UCSD-AML1 (cell line): ENCODE data around the gene POLR1A.

Experiments
- DNase-seq: peaks from one replicate; lab custom pipeline; 2025; ENCODE audit not compliant: unreplicated experiment; lab: John Stamatoyannopoulos, UW

POLR1A gene

DNA sequence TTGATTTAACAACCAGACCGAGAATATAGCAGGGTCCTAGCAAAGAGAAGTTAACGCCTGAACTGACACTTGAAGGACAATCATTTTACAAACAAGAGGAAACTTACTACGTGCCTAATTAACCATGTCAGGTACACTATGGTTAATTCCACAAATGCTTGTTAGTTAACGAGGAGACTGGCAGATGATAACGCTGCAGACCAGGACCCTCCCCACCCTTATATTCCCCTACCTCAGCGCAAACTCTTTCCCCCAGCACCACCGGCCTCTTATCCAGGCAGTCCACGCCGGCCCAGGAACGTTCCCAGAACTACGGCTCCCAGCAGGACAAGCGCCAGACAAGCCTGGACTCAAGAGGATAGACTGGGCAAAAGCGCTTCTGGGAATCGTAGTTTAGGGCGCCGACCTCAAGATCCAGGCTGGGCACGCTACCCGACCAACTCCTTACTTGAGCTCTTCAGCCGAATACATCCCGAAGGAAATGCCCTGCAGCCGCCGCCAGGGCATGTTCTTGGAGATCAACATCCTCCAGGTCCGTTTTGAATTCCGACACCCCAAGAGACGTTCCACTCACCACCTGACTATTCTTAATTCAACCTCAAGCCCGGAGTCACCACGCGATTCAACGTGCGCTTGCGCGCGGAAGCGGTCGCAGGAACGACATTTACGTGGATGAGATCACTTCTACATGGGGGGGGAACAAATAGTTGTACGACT is at the start of gene POLR1A:
Gene POLR1A, minus strand, starts transcription at position 635 of the 717 bp plus-strand sequence. Its CDS starts 110 bp downstream, at position 525.
- DNase-seq, result peak; percentile 93

DNA sequence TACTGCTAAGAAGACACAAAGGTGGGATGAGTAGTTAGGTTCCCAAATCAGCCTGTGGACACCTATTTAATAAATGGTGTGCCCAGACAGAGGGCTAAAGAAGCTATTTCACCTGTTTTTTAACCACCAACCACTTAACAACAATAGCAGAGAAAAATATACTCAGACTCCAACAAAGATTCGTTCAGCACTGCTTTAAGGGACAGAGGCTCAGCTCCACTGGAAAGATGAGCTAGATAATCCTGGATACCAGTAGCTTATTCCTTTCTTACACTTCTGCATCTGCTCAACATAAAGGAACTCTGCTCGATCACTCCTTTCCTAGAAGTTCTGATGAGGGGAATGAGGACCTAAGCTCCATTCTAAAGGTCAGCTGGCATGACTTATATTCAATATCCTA is 44.8 kb upstream of the POLR1A start:
- DNase-seq, result no peak

GRCh38 chr2:86147793-86148192 is 42.1 kb upstream of the POLR1A start:
- no peak for DNase-seq

DNA sequence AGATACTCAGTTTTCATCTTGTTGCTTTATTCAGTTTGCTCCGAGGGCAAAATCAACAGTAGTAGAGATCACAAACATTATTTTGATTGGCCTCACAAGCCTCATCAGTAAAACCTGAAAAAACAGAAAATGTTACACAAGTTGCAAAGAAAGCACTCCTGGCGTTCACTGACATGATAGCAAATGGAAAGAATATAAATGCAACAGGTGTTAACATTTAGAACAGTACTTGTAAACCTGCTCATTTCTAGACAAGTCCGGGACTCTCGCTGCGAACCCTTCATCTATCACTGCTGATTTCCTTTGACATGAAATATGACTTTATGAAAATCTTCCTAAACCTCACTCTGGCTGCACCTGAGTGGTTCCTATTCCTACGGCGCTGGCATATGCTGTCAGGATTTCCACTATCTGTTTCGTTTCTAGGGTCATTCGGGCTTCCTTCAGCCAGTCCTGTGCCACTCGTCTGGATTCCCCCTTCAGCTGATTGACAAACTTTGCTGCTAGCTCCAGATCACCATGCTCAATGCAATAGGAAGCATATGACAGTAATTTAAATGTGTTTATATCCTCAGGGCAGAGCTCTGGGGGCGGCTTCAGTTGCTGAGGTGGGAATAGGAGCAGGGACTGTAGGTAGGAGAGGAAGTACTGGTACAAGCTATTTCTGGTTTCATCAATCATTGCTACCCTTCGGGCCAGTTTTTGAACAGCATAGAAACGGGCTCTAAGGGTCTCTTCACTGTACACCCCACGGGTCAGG is 38.4 kb upstream of the POLR1A start:
- no peak for DNase-seq

DNA sequence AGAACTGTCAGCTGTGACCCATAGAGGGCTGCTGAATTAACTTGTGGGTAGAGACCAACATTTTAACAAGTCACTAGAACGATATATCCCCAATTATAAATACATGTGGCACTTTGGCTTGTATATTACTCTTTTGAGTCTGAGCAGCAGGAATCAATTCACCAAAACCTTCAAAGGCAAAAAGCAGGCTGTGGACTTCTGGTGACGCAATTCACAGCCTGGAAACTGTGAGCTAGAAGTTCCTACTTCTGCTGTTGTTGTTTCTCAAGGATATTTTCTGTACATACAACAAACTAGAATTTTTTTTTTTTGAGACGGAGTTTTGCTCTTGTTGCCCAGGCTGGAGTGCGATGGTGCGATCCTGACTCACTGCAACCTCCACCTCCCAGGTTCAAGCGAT is 37.6 kb upstream of the POLR1A start:
- DNase-seq, result no peak

GRCh38 chr2:86142436-86143257 is 37.0 kb upstream of the POLR1A start:
- DNase-seq, result no peak

GRCh38 chr2:86140969-86141392 is 35.3 kb upstream of the POLR1A start:
- no peak for DNase-seq

- no peak for DNase-seq
Observed at GRCh38 chr2:86139981-86140380, 34.3 kb upstream of the POLR1A start.

DNA sequence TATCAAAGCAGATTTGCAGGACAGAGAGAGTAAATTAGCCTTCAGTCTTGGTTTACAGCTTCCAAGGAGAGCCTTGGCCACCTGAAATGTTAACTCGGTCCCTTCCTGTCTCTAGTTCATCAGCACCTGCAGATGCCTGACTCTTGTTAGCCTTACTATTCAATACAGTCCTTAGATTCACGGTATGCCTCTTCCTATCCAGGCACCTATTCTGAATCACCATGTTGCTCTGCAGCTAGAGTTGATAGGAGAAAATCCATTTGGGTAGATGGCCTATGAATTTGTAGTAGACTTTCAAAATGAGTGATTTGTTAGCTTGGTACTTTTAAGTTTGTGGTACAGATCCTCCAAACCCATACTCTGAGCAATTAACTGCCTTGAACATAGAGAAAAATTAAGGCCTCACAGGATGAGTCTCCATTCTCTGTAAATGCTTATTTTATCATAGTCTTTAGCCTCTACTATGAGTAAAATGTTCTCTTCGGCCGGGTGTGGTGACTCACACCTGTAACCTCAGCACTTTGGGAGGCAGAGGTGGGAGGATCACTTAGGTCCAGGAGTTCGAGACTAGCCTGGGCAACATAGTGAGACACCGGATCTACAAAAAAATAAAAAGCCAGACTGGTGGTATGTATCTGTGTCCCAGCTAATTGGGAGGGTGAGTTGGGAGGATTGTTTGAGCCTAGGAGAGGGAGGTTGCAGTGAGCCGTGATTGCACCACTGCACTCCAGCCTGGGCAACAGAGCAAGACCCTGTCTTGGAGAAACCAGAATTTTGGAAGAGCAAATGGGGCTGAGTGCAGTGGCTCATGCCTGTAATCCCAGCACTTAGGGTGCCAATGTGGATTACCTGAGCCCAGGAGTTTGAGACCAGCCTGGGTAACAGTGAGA is 33.3 kb upstream of the POLR1A start:
- DNase-seq, result no peak

GRCh38 chr2:86136141-86136540 is 30.5 kb upstream of the POLR1A start:
- no peak for DNase-seq

DNA sequence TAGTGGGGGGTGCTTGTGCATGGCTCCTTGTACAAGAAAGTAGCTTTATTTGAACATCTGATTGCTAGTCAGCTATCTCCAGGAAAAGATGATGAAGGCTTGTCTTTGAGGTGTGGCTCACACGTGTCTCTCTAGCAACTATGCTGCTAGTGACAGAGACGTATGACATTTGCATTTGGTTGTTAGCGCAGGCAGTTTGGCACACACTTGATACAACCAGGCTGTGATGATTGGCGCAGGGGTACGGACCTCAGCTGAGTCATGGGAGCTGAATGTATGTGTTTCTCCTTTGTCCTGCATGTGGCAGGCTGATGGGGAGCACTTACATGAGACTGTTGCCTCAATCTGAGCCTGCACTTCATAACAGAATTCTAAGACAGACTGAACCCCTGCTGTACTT is 30.0 kb upstream of the POLR1A start:
- DNase-seq, result no peak

DNA sequence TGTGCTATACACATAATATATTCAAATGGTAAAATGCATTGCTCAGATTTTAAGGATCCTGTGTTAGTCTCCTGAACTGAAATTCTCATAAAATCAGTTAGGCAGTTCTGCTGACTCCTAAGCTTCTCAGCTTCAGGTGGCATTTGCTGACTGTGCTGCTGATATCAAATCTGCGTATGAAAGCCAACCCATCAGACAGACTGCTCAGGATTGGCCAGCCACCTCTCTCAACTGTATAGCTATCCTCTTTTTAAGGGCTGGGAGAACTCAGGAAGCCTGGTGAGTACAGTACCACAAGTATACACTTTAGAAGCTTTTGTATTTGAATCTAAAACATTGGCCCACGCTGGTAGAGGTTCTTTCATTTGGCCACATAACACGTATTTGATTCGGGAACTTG is 29.0 kb upstream of the POLR1A start:
- DNase-seq, result no peak

- no peak for DNase-seq
Observed at GRCh38 chr2:86124683-86125082, 19.0 kb upstream of the POLR1A start.

DNA sequence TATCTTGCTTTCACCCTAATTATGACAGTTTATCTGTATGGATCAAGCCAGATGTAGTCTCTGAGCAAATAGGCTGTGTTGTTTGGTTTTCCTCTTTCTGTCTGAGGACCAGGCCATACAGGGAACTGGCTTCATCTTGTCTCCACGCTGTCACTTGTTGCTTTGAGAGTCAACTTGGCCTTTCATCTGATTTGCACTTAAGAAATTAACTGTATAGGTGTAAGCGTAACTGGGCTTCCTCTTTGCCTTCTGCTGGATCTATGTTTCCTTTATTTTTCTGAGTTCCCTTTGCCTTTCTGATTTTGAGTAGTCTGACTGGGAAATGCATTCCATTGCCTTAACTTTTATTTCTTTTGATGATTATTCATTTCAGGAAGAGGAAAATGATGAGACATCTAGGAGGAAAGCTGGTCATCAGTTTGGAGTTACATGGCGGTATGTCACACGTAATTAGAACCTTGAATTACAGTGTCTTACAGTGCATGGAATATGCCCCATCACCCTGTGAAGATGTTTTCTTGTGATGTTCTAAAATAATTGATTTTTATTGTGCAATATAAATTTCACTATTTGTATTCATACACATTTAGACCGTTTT is 17.7 kb upstream of the POLR1A start:
- DNase-seq, result no peak

DNA sequence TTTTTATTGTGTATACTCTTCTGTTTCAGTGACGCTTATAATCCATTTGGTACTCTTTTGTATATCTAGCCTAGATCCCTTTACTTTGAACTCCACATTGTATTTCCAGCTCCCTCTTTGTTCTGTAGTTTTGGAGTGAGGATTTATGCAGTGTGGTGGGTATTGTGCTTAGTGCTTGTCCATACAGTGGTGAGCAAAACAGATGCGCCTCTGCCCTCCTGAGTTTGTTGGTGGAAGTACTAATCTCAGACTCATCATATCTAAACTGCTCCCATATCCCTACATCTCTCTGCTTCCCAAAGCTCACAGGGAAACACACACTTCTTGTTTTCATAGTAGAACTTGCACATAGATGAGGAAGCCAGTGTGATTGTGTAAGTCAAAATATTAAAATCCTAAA is 12.4 kb upstream of the POLR1A start:
- DNase-seq, result no peak

- no peak for DNase-seq
Observed at GRCh38 chr2:86107031-86107430, 1.3 kb upstream of the POLR1A start.

DNA sequence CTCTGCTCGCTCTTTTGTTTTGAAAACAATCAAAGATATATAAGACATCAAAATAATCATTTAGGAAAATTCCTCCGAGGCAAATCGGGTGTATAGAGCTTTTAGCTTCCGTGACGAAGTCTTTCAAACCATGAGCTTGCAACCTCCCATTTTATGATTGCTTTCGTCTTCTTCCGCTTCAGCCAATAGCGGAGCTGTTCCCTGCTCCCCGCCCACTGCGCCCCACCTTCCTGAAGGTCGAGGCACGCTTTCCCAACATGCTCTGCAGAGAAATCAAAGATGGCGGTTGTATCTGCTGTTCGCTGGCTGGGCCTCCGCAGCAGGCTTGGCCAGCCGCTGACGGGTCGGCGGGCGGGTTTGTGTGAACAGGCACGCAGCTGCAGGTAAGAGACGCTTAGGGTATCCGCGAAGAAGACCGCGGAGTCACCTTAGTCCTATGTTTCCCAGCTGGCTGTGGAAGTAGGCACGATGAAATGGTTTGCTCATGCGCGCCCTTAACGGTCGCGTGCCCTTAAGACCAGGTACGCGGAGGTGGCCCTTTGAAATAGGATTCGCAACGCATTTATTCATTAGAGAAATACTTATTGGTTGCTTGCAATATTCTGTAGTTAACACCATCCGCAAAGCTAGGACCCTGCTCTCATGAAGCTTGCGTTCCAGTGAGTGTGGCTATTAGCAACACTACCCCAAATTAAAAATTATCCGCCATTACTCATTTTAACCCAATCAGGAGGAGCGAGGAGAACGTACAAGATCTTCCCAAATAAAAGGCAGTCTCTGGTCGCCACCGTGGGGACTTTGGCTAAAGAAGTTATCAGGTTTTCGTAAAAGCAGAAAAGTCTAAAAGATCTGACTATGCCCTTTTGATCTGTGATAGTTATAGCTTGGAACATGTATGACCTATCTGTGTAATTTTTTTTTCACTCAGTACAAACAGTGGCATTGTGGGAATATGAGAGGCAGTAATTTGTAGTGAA is 571 bp upstream of the POLR1A start, which contains the start of gene PTCD3:
Gene PTCD3, plus strand, starts transcription at position 267 of the 977 bp plus-strand sequence. Its CDS starts 13 bp downstream, at position 280.
- DNase-seq, result peak; percentile 89

DNA sequence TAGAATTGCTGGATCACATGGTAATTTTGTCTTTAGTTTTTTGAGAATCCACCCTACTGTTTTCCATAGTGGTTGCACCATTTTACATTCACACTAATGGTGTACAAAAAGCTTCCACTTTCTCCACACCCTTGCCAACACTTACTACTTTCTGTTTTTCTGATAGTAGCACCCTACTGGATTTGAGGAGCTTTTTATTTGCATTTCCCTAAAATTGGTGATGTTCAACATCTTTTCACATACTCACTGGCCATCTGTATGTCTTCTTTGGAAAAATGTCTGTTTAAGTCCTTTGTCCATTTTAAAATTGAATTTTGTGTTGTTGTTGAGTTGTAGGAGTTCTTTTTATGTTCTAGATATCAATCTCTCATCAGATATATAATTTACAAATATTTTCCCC is 3.5 kb downstream of the POLR1A start:
- DNase-seq, result no peak

DNA sequence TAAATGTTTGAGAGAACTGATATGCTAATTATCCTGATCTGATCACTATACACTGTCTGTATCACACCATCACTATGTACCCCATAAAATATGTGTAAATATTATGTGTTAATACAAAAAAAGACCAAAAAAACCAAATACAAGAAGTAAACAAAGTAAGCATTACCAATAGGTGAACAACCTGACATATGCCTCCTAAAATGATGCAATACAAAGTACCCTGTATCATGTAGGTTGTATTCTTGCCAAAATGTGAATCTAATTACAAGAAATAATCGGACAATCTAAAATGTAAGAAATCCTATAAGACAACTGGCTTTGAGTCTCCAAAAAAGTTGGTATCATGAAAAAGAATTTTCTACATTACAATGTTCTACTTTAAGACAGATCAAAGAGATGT is 7.8 kb downstream of the POLR1A start:
- no peak for DNase-seq
